Measurements from ENCODE around the gene CNPY1.
"Not testable (repeated sequence)": the region's sequence is repeated elsewhere in the genome, so short reads cannot be mapped to it uniquely, and the experiment has no call there.

Gene CNPY1

GRCh38 chr7:155533120-155533826, 13.1 kb downstream of the CNPY1 start:
- no peak for DNase-seq (ENCODE audit: low read depth)

GRCh38 chr7:155532792-155533119, 13.6 kb downstream of the CNPY1 start:
- DNase-seq (ENCODE audit: low read depth): no peak

- no peak for DNase-seq (ENCODE audit: low read depth)
Measured at GRCh38 chr7:155531681-155532080, 14.7 kb downstream of the CNPY1 start.

GRCh38 chr7:155530601-155531000, 15.8 kb downstream of the CNPY1 start:
- DNase-seq (ENCODE audit: low read depth): no peak

- DNase-seq (ENCODE audit: low read depth): no peak
Measured at GRCh38 chr7:155529845-155530244, 16.5 kb downstream of the CNPY1 start.

- DNase-seq (ENCODE audit: low read depth): no peak
Measured at GRCh38 chr7:155529346-155529745, 17.0 kb downstream of the CNPY1 start.

- DNase-seq (ENCODE audit: low read depth): no peak
Measured at GRCh38 chr7:155527664-155528063, 18.7 kb downstream of the CNPY1 start.

GRCh38 chr7:155526225-155526624, 20.1 kb downstream of the CNPY1 start:
- DNase-seq (ENCODE audit: low read depth): no peak

GRCh38 chr7:155524018-155524556, 22.3 kb downstream of the CNPY1 start:
- no peak for DNase-seq (ENCODE audit: low read depth)

GRCh38 chr7:155523168-155523675, 23.1 kb downstream of the CNPY1 start:
- DNase-seq (ENCODE audit: low read depth): no peak

- no peak for DNase-seq (ENCODE audit: low read depth)
Measured at GRCh38 chr7:155521743-155522398, 24.5 kb downstream of the CNPY1 start.

- DNase-seq (ENCODE audit: low read depth): no peak
Measured at GRCh38 chr7:155521007-155521742, 25.2 kb downstream of the CNPY1 start.

- DNase-seq (ENCODE audit: low read depth): no peak
Measured at GRCh38 chr7:155520114-155520513, 26.2 kb downstream of the CNPY1 start.

GRCh38 chr7:155519358-155519757, 27.0 kb downstream of the CNPY1 start:
- DNase-seq (ENCODE audit: low read depth): not testable (repeated sequence)

GRCh38 chr7:155518633-155519032, 27.7 kb downstream of the CNPY1 start:
- no peak for DNase-seq (ENCODE audit: low read depth)

- DNase-seq (ENCODE audit: low read depth): no peak
Measured at GRCh38 chr7:155517969-155518368, 28.4 kb downstream of the CNPY1 start.

- no peak for DNase-seq (ENCODE audit: low read depth)
Measured at GRCh38 chr7:155517452-155517851, 28.9 kb downstream of the CNPY1 start.

- DNase-seq (ENCODE audit: low read depth): no peak
Measured at GRCh38 chr7:155516466-155516865, 29.9 kb downstream of the CNPY1 start.

GRCh38 chr7:155515318-155515717, 31.0 kb downstream of the CNPY1 start:
- DNase-seq (ENCODE audit: low read depth): no peak

- no peak for DNase-seq (ENCODE audit: low read depth)
Measured at GRCh38 chr7:155514296-155514695, 32.1 kb downstream of the CNPY1 start.

GRCh38 chr7:155513543-155514285, 32.6 kb downstream of the CNPY1 start:
- no peak for DNase-seq (ENCODE audit: low read depth)
